ENCODE results near the gene PDPN.

GRCh38 chr1:13597166-13597565 lies 13.5 kb downstream of the PDPN start:
- TF ChIP-seq CTCF (IDR thresholded peaks at IDR 0.05) (no peak), POLR2A (IDR thresholded peaks at IDR 0.05) (no peak)

Data from body of pancreas (tissue), 4 donors.